Bronchial epithelial cell (primary cell): ENCODE results near the gene TMEM107. TPM values are rescaled to one million over a fixed set of nuclear protein-coding genes. Genes with fewer than 3 reads are reported as not detected.
"Not testable (repeated sequence)": the region's sequence is repeated elsewhere in the genome, so short reads cannot be mapped to it uniquely, and the experiment has no call there.

ENCODE experiments used
- DNase-seq: peaks from one replicate; pipeline ENCODE4 v3.0.0-alpha.2; 2010; ENCODE audit warnings: low read depth
- FAIRE-seq: peaks from 2 replicates; lab custom pipeline; 2011; peaks lifted over from hg19 to GRCh38; lab: Jason Lieb, UNC
- H3K27me3 ChIP-seq: 2 replicates; pipeline ENCODE4 v1.5.1; 2011; ENCODE audit warnings: low read length; ENCODE audit not compliant: control insufficient read depth, insufficient read depth
- H3K36me3 ChIP-seq: 2 replicates; pipeline ENCODE4 v1.5.1; 2011; ENCODE audit warnings: low read length; ENCODE audit not compliant: control insufficient read depth, insufficient read depth
- H3K4me3 ChIP-seq: 2 replicates; pipeline ENCODE4 v1.5.1; 2011; ENCODE audit warnings: mild to moderate bottlenecking, low read depth, low read length, control low read depth
- CTCF ChIP-seq: IDR thresholded peaks from 2 replicates; pipeline ENCODE4 v1.5.1; 2011; ENCODE audit warnings: mild to moderate bottlenecking, moderate library complexity, low read length, control low read depth, inconsistent platforms; ENCODE audit not compliant: insufficient read depth, severe bottlenecking
- total RNA-seq: library from RNA; depleted of rRNA; stranded (reverse); fragments of >200 nt; gene quantifications from 2 replicates; pipeline ENCODE4 v1.2.1, GENCODE V29; 2014

TMEM107 gene
- total RNA-seq, 1 donor from 2014 or later: 24.2 TPM

GRCh38 chr17:8221663-8222379 is 45.6 kb upstream of the TMEM107 start:
- Histone ChIP-seq H3K4me3 (peak overlapping the region; percentile 64), H3K36me3 (no peaks in the 10 kb centered on the region), H3K27me3 (no peaks in the 10 kb centered on the region)
- no peak for FAIRE-seq
- peak; percentile 82 for DNase-seq
- TF ChIP-seq CTCF: no peak

- H3K36me3 ChIP-seq: no peaks in the 10 kb centered on the region
- no peak for FAIRE-seq
- peak overlapping the region; percentile 64 for H3K4me3 ChIP-seq
- peak; percentile 87 for DNase-seq
- H3K27me3 ChIP-seq: no peaks in the 10 kb centered on the region
- TF ChIP-seq CTCF: no peak
These were observed 44.8 kb upstream of the TMEM107 start for GRCh38 chr17:8220783-8221662.

GRCh38 chr17:8214000-8214399 is 37.8 kb upstream of the TMEM107 start:
- FAIRE-seq, H3K4me3 ChIP-seq, H3K36me3 ChIP-seq, H3K27me3 ChIP-seq, DNase-seq: not testable (repeated sequence)

GRCh38 chr17:8212312-8213180 is 36.4 kb upstream of the TMEM107 start:
- no peak for FAIRE-seq

GRCh38 chr17:8210761-8211458 is 34.7 kb upstream of the TMEM107 start:
- FAIRE-seq (no peak), DNase-seq (no peak)
- Histone ChIP-seq H3K4me3 (peak overlapping the region; percentile 72), H3K27me3 (no peaks in the 10 kb centered on the region), H3K36me3 (no peaks in the 10 kb centered on the region)
- TF ChIP-seq CTCF: no peak

More at GRCh38 chr17:8212312-8213180, 36.4 kb upstream of the TMEM107 start:
- Histone ChIP-seq H3K36me3 (no peaks in the 10 kb centered on the region), H3K27me3 (no peaks in the 10 kb centered on the region), H3K4me3 (no peak overlapping the region)
- no peak for TF ChIP-seq CTCF
- DNase-seq: no peak
